Hepatocyte (in vitro differentiated cells): Measurements from ENCODE around the gene GABRP.
"Not testable (repeated sequence)": the region's sequence is repeated elsewhere in the genome, so short reads cannot be mapped to it uniquely, and the experiment has no call there.

Source experiments
- EZH2 ChIP-seq: fragments of 200-600 bp; sonication (generic); IDR thresholded peaks from 2 replicates; pipeline ENCODE4 v1.6.1; 2016; ENCODE audit warnings: antibody characterized with exemption, mild to moderate bottlenecking, borderline replicate concordance
- EZH2phosphoT487 ChIP-seq: fragments of 200-600 bp; sonication (generic); IDR thresholded peaks from one replicate; pipeline ENCODE4 v1.6.1; 2018; ENCODE audit warnings: antibody characterized with exemption, mild to moderate bottlenecking, low read depth, moderate library complexity; ENCODE audit not compliant: unreplicated experiment, severe bottlenecking
- TF ChIP-seq, protein P1 (sequence below): fragments of 200-600 bp; sonication (generic); IDR thresholded peaks from 2 replicates; pipeline ENCODE4 v1.5.1; 2016; ENCODE audit warnings: antibody characterized with exemption, mild to moderate bottlenecking; ENCODE audit not compliant: poor library complexity

DNA sequence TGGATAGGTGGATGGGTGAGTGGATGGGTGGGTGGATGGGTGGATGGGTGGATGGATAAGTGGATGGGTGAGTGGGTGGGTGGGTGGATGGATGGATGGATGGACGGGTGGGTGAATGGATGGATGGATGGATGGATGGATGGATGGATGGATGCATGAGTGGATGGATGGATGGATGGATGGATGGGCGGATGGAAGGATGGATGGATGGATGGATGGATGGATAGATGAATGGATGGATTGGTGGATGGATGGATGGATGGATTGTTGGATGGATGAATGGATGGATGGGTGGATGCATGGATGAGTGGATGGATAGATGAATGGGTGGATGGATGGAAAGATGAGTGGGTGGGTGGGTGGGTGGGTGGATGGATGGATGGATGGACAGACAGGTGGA lies 29.0 kb upstream of the GABRP start:
- TF ChIP-seq, protein P1, sequence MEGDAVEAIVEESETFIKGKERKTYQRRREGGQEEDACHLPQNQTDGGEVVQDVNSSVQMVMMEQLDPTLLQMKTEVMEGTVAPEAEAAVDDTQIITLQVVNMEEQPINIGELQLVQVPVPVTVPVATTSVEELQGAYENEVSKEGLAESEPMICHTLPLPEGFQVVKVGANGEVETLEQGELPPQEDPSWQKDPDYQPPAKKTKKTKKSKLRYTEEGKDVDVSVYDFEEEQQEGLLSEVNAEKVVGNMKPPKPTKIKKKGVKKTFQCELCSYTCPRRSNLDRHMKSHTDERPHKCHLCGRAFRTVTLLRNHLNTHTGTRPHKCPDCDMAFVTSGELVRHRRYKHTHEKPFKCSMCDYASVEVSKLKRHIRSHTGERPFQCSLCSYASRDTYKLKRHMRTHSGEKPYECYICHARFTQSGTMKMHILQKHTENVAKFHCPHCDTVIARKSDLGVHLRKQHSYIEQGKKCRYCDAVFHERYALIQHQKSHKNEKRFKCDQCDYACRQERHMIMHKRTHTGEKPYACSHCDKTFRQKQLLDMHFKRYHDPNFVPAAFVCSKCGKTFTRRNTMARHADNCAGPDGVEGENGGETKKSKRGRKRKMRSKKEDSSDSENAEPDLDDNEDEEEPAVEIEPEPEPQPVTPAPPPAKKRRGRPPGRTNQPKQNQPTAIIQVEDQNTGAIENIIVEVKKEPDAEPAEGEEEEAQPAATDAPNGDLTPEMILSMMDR: not testable (repeated sequence)
- not testable (repeated sequence) for TF ChIP-seq EZH2, EZH2phosphoT487
